ENCODE measurements around the gene PACS2. TPM values are rescaled to one million over a fixed set of nuclear protein-coding genes. Genes with fewer than 3 reads are reported as not detected.

The PACS2 gene
- total and polyA plus RNA-seq, 2 of the 8 experiments (the other 6 are each of a cell fraction or from before 2014, with no cell fraction given), result 38.0 to 62.8 TPM

DNA sequence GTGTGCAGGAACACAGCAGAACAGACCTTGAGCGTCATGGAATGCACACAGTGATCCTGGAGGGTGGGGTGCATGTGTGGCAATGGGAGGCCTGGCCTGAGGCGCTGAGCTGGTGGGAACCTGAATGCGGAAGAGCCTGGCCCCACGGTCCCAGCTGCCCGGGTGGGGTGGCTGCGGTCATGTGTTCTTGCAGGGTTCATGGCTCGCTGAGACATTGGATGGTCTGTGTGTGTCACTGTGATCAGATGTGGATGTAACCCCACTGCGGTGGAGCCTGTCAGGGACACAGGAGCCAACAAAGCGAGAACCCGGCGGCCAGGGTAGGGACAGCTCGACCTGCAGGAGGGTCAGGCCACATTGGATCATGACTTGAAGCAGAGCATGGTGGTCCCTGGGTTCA is 128.3 kb downstream of the PACS2 start:
- TF ChIP-seq, protein P1, sequence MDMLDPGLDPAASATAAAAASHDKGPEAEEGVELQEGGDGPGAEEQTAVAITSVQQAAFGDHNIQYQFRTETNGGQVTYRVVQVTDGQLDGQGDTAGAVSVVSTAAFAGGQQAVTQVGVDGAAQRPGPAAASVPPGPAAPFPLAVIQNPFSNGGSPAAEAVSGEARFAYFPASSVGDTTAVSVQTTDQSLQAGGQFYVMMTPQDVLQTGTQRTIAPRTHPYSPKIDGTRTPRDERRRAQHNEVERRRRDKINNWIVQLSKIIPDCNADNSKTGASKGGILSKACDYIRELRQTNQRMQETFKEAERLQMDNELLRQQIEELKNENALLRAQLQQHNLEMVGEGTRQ (IDR thresholded peaks at IDR 0.05; ENCODE audit: low read length), result no peak
- TF ChIP-seq KDM4A (IDR thresholded peaks at IDR 0.05; ENCODE audit: low read depth, low read length, severe bottlenecking), result no peak
- no peak for TF ChIP-seq CTBP2 (IDR thresholded peaks at IDR 0.05; ENCODE audit: borderline replicate concordance, insufficient read depth, insufficient read length, low read length)
- no peak for TF ChIP-seq EP300 (IDR thresholded peaks at IDR 0.05; ENCODE audit: borderline replicate concordance in 1 of 2, low read depth in 2 of 2, low read length in 2 of 2)
- no peak overlapping the region for H3K23ac ChIP-seq (ENCODE audit: insufficient read length)
- H3K4me2 ChIP-seq (ENCODE audit: insufficient read depth in 1 of 2, low read depth in 2 of 2, low read length in 2 of 2), result no peak overlapping the region
- H3K56ac ChIP-seq (replicated peaks; ENCODE audit: insufficient read length, low read depth, low read length), result no peak overlapping the region
- no peaks in the 10 kb centered on the region for H3K4me1 ChIP-seq (replicated peaks in 1 of 4; ENCODE audit: control insufficient read depth in 3 of 4, insufficient read depth in 4 of 4, low read length in 3 of 4)
- CTCF ChIA-PET (ENCODE audit: partially characterized antibody), result interaction anchor here (1.0 to 1.5 kb wide), 2 partner anchors 28 to 79 kb away, joined by 3 to 5 read pairs; no protein-coding TSS in a partner anchor
- no peak overlapping the region; the same call in 1 of the 2 replicates for H4K8ac ChIP-seq (ENCODE audit: extremely low read depth, insufficient read depth, low read length)
- POLR2A ChIA-PET (ENCODE audit: partially characterized antibody), result interaction anchor here (0.6 kb wide), 1 partner anchor 27 kb away, joined by 3 read pairs; no protein-coding TSS in a partner anchor
- peaks cover 30 to 33% of the 10 kb centered on the region in 2 experiments for H4K20me1 ChIP-seq (replicated peaks in 1 of 2; ENCODE audit: control insufficient read depth in 1 of 2, insufficient read depth in 2 of 2, low read length in 2 of 2)
- H2BK120ac ChIP-seq (replicated peaks; ENCODE audit: low read depth, low read length), result no peak overlapping the region
- H4K5ac ChIP-seq (ENCODE audit: insufficient read length, low read depth, low read length), result no peak overlapping the region
- peaks cover 0 to 17% of the 10 kb centered on the region in 2 experiments; a peak in 2 of 4 replicates for H3K79me2 ChIP-seq (ENCODE audit: control insufficient read depth in 1 of 2, insufficient read depth in 2 of 2, low read length in 2 of 2)
- H3K9me3 ChIP-seq (ENCODE audit: insufficient read depth in 2 of 2, low read depth in 1 of 2, low read length in 1 of 2), result no peaks in the 10 kb centered on the region
- H2BK12ac ChIP-seq (ENCODE audit: low read depth, low read length), result no peak overlapping the region
- DNase-seq (ENCODE audit: low read depth in 1 of 2, low spot score in 2 of 2) (no peak), FAIRE-seq (no peak)
- no peak overlapping the region for H3K4ac ChIP-seq (replicated peaks; ENCODE audit: insufficient read length, low read depth, low read length)
- no peak overlapping the region for H2BK15ac ChIP-seq (ENCODE audit: low read length)
- no peak overlapping the region for H3K14ac ChIP-seq (ENCODE audit: insufficient read length)
- no peaks in the 10 kb centered on the region for H3K27me3 ChIP-seq (replicated peaks in 1 of 4; ENCODE audit: control insufficient read depth in 3 of 4, extremely low read depth in 1 of 4, insufficient read depth in 3 of 4, low read length in 3 of 4)
- peaks cover 0 to 15% (median 2%) of the 10 kb centered on the region in 4 experiments; a peak in 4 of 8 replicates for H3K36me3 ChIP-seq (ENCODE audit: control insufficient read depth in 2 of 4, insufficient read depth in 4 of 4, low read length in 3 of 4)
- no peak overlapping the region for H3K9ac ChIP-seq (replicated peaks in 1 of 4; ENCODE audit: extremely low read depth in 1 of 4, low read depth in 3 of 4, low read length in 3 of 4)
- H2BK5ac ChIP-seq (ENCODE audit: low read depth, low read length), result no peak overlapping the region
- H2AFZ ChIP-seq (ENCODE audit: low read length), result no peak overlapping the region
- H3K79me1 ChIP-seq (ENCODE audit: low read depth, low read length), result peaks cover 28% of the 10 kb centered on the region
- WGBS, 2 experiments (ENCODE audit: extremely low coverage in 1 of 2, insufficient coverage in 1 of 2, insufficient read length in 1 of 2, insufficient replicate concordance in 2 of 2, low coverage in 1 of 2, low lambda C conversion rate in 2 of 2, missing lambda C conversion rate in 1 of 2), result 87% methylated on average over 12 of the region's 12 CpGs; no CpG with 5 or more reads in 1 of the 2 experiments
- no peaks in the 10 kb centered on the region for H3K23me2 ChIP-seq (ENCODE audit: low read depth, low read length)
- no peak overlapping the region for H3K4me3 ChIP-seq (ENCODE audit: extremely low read depth in 1 of 4, insufficient read depth in 2 of 4, low read depth in 3 of 4, low read length in 4 of 4)
- H3K27ac ChIP-seq (ENCODE audit: low read depth, low read length), result no peak overlapping the region
- H3K18ac ChIP-seq (ENCODE audit: extremely low read depth, low read length), result no peak overlapping the region; the same call in 1 of the 2 replicates
- H4K91ac ChIP-seq (replicated peaks; ENCODE audit: insufficient read length, low read length), result no peak overlapping the region
- H2BK20ac ChIP-seq (ENCODE audit: low read length), result no peak overlapping the region
- H2AK5ac ChIP-seq (ENCODE audit: low read depth, low read length), result no peak overlapping the region

Measured in H1 (cell line).